IMR-90 (cell line): ENCODE results near the gene MRPS18A. TPM values are rescaled to one million over a fixed set of nuclear protein-coding genes. Genes with fewer than 3 reads are reported as not detected.
A peak's percentile ranks its signal among the peaks of the same experiment; 100 is the strongest.

Experiments used
- ATAC-seq: fragments of 200-7000 bp; cut with Tn5 transposase; 2 replicates; pipeline ENCODE4 v1.9.1; 2020; ENCODE audit warnings: low read depth, mild to moderate bottlenecking, moderate library complexity
- BruUV-seq: library from RNA; stranded (reverse); fragments of 400-500 nt; replicated peaks from 2 replicates; lab custom pipeline; 2021; lab: Mats Ljungman, UMichigan
- CTCF ChIA-PET: fragments of 300-600 bp; formaldehyde crosslinking; extraction: SDS; loops from one replicate; lab custom pipeline; 2021; ENCODE audit warnings: antibody characterized with exemption; lab: Yijun Ruan, JAX
- POLR2A ChIA-PET: fragments of 300-600 bp; sonication (Branson Sonifier 250); formaldehyde crosslinking; loops from one replicate; lab custom pipeline; 2022; ENCODE audit warnings: antibody characterized with exemption; ENCODE audit not compliant: unreplicated experiment; lab: Charles Lee
- DNase-seq: peaks from one replicate; pipeline ENCODE4 v3.0.0; 2013
- H2AFZ ChIP-seq: replicated peaks from 2 replicates; pipeline ENCODE3; 2013; ENCODE audit warnings: low read length, mild to moderate bottlenecking; ENCODE audit not compliant: poor library complexity
- H2AK5ac ChIP-seq: 2 replicates; pipeline ENCODE4 v1.6.1; 2013; ENCODE audit warnings: low read depth, low read length, inconsistent platforms
- H2AK9ac ChIP-seq: replicated peaks from 2 replicates; pipeline ENCODE3; 2013; ENCODE audit warnings: mild to moderate bottlenecking, low read depth, low read length, moderate library complexity; ENCODE audit not compliant: poor library complexity
- H2BK120ac ChIP-seq: 2 replicates; pipeline ENCODE4 v1.6.1; 2013; ENCODE audit warnings: low read depth, low read length, inconsistent platforms
- H2BK15ac ChIP-seq: 3 replicates; pipeline ENCODE4 v1.6.1; 2013; ENCODE audit warnings: low read depth, low read length, inconsistent platforms
- H2BK20ac ChIP-seq: 2 replicates; pipeline ENCODE4 v1.6.1; 2013; ENCODE audit warnings: low read depth, mild to moderate bottlenecking, inconsistent platforms, low read length, moderate library complexity
- H2BK5ac ChIP-seq: 2 replicates; pipeline ENCODE4 v1.6.1; 2013; ENCODE audit warnings: mild to moderate bottlenecking, low read depth, low read length, inconsistent platforms; ENCODE audit not compliant: poor library complexity, severe bottlenecking
- H3K14ac ChIP-seq: replicated peaks from 2 replicates; pipeline ENCODE4 v1.6.1; 2013; ENCODE audit warnings: low read depth, low read length, inconsistent platforms
- H3K18ac ChIP-seq: 2 replicates; pipeline ENCODE4 v1.6.1; 2013; ENCODE audit warnings: low read depth, low read length, control low read depth
- H3K23ac ChIP-seq: 2 replicates; pipeline ENCODE4 v1.6.1; 2013; ENCODE audit warnings: low read depth, low read length, inconsistent platforms
- H3K27ac ChIP-seq: 2 replicates; pipeline ENCODE4 v1.5.1; 2013; ENCODE audit warnings: mild to moderate bottlenecking, control low read depth, low read length; ENCODE audit not compliant: insufficient read depth
- H3K27me3 ChIP-seq: 2 replicates; pipeline ENCODE4 v1.6.1; 2013; ENCODE audit warnings: low read length; ENCODE audit not compliant: control insufficient read depth, insufficient read depth
- H3K36me3 ChIP-seq: 2 replicates; pipeline ENCODE4 v1.6.1; 2013; ENCODE audit warnings: low read length, mixed read lengths; ENCODE audit not compliant: control insufficient read depth, insufficient read depth
- H3K4ac ChIP-seq: 2 replicates; pipeline ENCODE4 v1.6.1; 2013; ENCODE audit warnings: low read depth, low read length, inconsistent platforms
- H3K4me1 ChIP-seq: 2 replicates; pipeline ENCODE4 v1.6.1; 2013; ENCODE audit warnings: low read length, mixed read lengths; ENCODE audit not compliant: control insufficient read depth, insufficient read depth
- H3K4me2 ChIP-seq: 2 replicates; pipeline ENCODE4 v1.6.1; 2013; ENCODE audit warnings: low read depth, mild to moderate bottlenecking, control low read depth, low read length, moderate library complexity
- H3K4me3 ChIP-seq: 2 replicates; pipeline ENCODE4 v1.5.1; 2013; ENCODE audit warnings: low read depth, mild to moderate bottlenecking, control low read depth, low read length, moderate library complexity; ENCODE audit not compliant: insufficient read depth
- H3K56ac ChIP-seq: 2 replicates; pipeline ENCODE4 v1.6.1; 2013; ENCODE audit warnings: low read length, inconsistent platforms; ENCODE audit not compliant: insufficient read depth; ENCODE audit errors: extremely low read depth
- H3K79me1 ChIP-seq, 2 experiments: 2 replicates each; pipeline ENCODE4 v1.6.1; 2013; ENCODE audit warnings: low read length in 2 of 2, inconsistent platforms in 1 of 2, low read depth in 1 of 2
- H3K9ac ChIP-seq: 2 replicates; pipeline ENCODE4 v1.6.1; 2013; ENCODE audit warnings: low read depth, low read length, control low read depth
- H3K9me1 ChIP-seq: 2 replicates; pipeline ENCODE4 v1.6.1; 2013; ENCODE audit warnings: low read length, inconsistent platforms; ENCODE audit not compliant: insufficient read depth
- H3K9me3 ChIP-seq: 2 replicates; pipeline ENCODE4 v1.6.1; 2013; ENCODE audit warnings: low read length; ENCODE audit not compliant: control insufficient read depth, insufficient read depth
- H4K20me1 ChIP-seq: 2 replicates; pipeline ENCODE4 v1.6.1; 2013; ENCODE audit warnings: low read length, inconsistent platforms; ENCODE audit not compliant: insufficient read depth
- H4K5ac ChIP-seq: 2 replicates; pipeline ENCODE4 v1.6.1; 2013; ENCODE audit warnings: mild to moderate bottlenecking, low read depth, low read length, control low read depth
- H4K8ac ChIP-seq, 2 experiments: 2 replicates each; pipeline ENCODE4 v1.6.1; 2013; ENCODE audit warnings: low read depth in 2 of 2, low read length in 2 of 2, control low read depth in 1 of 2, inconsistent platforms in 1 of 2
- H4K91ac ChIP-seq: 2 replicates; pipeline ENCODE4 v1.6.1; 2013; ENCODE audit warnings: low read depth, low read length, inconsistent platforms; ENCODE audit not compliant: insufficient read depth
- CTCF ChIP-seq: conservative IDR thresholded peaks from 2 replicates; pipeline ENCODE4 v1.5.1; 2012; ENCODE audit warnings: mild to moderate bottlenecking, low read depth, low read length, improper control_type of control experiment
- NFE2L2 ChIP-seq: fragments of 150-350 bp; IDR thresholded peaks from 2 replicates; pipeline ENCODE4 v1.6.1; 2016; ENCODE audit warnings: low read depth, mild to moderate bottlenecking, low read length
- WGBS, 2 experiments: methylation state at CpG; one replicate each; pipeline versions ENCODE4 v1.1.5 to v1.1.7; 2013; ENCODE audit warnings: missing lambda C conversion rate in 2 of 2; ENCODE audit not compliant: insufficient read length in 1 of 2; ENCODE audit errors: extremely low coverage in 2 of 2; 5-methylcytosine and 5-hydroxymethylcytosine counted together
- dilution Hi-C: fragments of 300-500 bp; cut with HindIII; formaldehyde crosslinking; loops from one replicate; pipeline ENCODE4 v1.14.3; 2018; ENCODE audit warnings: low sequenced_read_pairs; ENCODE audit not compliant: unreplicated experiment
- in situ Hi-C: fragments of 300-500 bp; cut with MboI; formaldehyde crosslinking; loops from 3 replicates; pipeline ENCODE4 v1.14.3; 2019; ENCODE audit warnings: low sequenced_read_pairs, inconsistent platforms, mixed read lengths
- intact Hi-C: fragments of 100-400 bp; cut with micrococcal nuclease; formaldehyde crosslinking; loops from 2 replicates; pipeline ENCODE4 v1.10.0; 2022
- polyA plus RNA-seq, 3 experiments: library from polyadenylated mRNA; depleted of rRNA; stranded (reverse); fragments of >200 nt; gene quantifications; 2 replicates each; pipeline ENCODE4 v1.2.3, GENCODE V29; 2012; ENCODE audit warnings: low replicate concordance in 1 of 3
- total RNA-seq: library from RNA; depleted of rRNA; stranded (reverse); fragments of >200 nt; gene quantifications from 2 replicates; pipeline ENCODE4 v1.2.3, GENCODE V29; 2012

MRPS18A gene
- total and polyA plus RNA-seq, 2 of the 4 experiments (the other 2 are of a cell fraction) = 47.0 to 56.6 TPM

- CTCF ChIA-PET = no interaction called here
- Histone ChIP-seq H3K79me1 (peaks cover under 1 to 4% of the 10 kb centered on the region in 2 experiments; a peak in 2 of 4 replicates), H3K4ac (no peak overlapping the region), H3K18ac (no peak overlapping the region), H3K27me3 (no peaks in the 10 kb centered on the region), H3K27ac (no peak overlapping the region), H3K4me3 (no peak overlapping the region), H2AK5ac (no peak overlapping the region; the same call in 1 of the 2 replicates), H3K9me1 (peaks cover 16% of the 10 kb centered on the region; the same call in 1 of the 2 replicates), H4K5ac (no peak overlapping the region), H3K23ac (no peak overlapping the region), H2BK20ac (no peak overlapping the region), H3K4me2 (no peak overlapping the region), H2BK120ac (no peak overlapping the region), H4K20me1 (no peaks in the 10 kb centered on the region), H3K36me3 (peaks cover 63% of the 10 kb centered on the region), H3K9me3 (no peaks in the 10 kb centered on the region), H2AFZ (no peak overlapping the region), H2AK9ac (no peak overlapping the region), H4K91ac (no peak overlapping the region), H3K9ac (no peak overlapping the region), H3K4me1 (peaks cover 6% of the 10 kb centered on the region), H3K14ac (no peak overlapping the region), H4K8ac (no peak overlapping the region), H2BK5ac (no peak overlapping the region), H3K56ac (no peak overlapping the region), H2BK15ac (no peak overlapping the region)
- dilution Hi-C loops (no loop called here), intact Hi-C loops (no loop called here), in situ Hi-C loops (no loop called here)
- no TSS peak for BruUV-seq
- POLR2A ChIA-PET = no interaction called here
- WGBS, 2 experiments = 40% methylated on average over 1 of the region's 15 CpGs; no CpG with 5 or more reads in 1 of the 2 experiments
- ATAC-seq (no peak), DNase-seq (peak; percentile 24)
- TF ChIP-seq NFE2L2 (no peak), CTCF (no peak)
These were observed 14.0 kb downstream of the MRPS18A start for GRCh38 chr6:43673444-43674084.
